Measurements from ENCODE around the gene KCNQ1. TPM values are rescaled to one million over a fixed set of nuclear protein-coding genes. Genes with fewer than 3 reads are reported as not detected.

Gene KCNQ1
- total and polyA plus RNA-seq, 8 donors: 14.0 to 61.1 (median 46.7) TPM

DNA sequence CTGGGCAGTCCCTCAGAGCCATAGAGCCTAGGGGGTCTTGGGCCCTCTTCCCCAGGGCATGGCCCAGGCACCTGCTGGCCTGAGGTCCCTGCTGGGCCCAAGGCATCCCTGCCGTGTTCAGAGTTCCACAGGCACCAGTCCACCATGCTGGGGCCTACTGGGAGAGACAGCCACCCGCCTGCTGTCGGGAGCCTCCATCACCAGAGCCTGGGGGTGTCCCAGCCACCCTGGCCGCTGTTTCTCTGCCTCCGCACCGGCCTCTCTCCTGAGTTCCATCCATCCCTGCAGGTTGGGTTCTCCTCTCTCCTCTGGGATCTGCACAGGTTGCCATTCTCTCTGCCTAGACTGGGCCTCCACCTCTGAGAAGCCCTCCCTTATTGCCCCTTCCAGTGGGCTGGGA is 68.6 kb downstream of the KCNQ1 start:
- TF ChIP-seq, protein P1, sequence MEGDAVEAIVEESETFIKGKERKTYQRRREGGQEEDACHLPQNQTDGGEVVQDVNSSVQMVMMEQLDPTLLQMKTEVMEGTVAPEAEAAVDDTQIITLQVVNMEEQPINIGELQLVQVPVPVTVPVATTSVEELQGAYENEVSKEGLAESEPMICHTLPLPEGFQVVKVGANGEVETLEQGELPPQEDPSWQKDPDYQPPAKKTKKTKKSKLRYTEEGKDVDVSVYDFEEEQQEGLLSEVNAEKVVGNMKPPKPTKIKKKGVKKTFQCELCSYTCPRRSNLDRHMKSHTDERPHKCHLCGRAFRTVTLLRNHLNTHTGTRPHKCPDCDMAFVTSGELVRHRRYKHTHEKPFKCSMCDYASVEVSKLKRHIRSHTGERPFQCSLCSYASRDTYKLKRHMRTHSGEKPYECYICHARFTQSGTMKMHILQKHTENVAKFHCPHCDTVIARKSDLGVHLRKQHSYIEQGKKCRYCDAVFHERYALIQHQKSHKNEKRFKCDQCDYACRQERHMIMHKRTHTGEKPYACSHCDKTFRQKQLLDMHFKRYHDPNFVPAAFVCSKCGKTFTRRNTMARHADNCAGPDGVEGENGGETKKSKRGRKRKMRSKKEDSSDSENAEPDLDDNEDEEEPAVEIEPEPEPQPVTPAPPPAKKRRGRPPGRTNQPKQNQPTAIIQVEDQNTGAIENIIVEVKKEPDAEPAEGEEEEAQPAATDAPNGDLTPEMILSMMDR (IDR thresholded peaks at IDR 0.05): no peak
- Histone ChIP-seq H3K4me1 (no peaks in the 10 kb centered on the region), H3K36me3 (no peaks in the 10 kb centered on the region), H3K4me3 (no peak overlapping the region), H3K27me3 (no peaks in the 10 kb centered on the region), H3K27ac (no peak overlapping the region), H3K9me3 (no peaks in the 10 kb centered on the region)
- ATAC-seq (no peak), DNase-seq (peak in 4 of 6 donors; percentile 0 to 51 (median 5)), FAIRE-seq (no peak)
- 90 to 94% methylated on average over 6 of the region's 6 CpGs for WGBS, 2 donors
- intact Hi-C loops (cut with DNase I): loop anchor here in 1 of 3 donors (10.0 kb wide), 1 partner anchor 79 kb away; no protein-coding TSS in a partner anchor

DNA sequence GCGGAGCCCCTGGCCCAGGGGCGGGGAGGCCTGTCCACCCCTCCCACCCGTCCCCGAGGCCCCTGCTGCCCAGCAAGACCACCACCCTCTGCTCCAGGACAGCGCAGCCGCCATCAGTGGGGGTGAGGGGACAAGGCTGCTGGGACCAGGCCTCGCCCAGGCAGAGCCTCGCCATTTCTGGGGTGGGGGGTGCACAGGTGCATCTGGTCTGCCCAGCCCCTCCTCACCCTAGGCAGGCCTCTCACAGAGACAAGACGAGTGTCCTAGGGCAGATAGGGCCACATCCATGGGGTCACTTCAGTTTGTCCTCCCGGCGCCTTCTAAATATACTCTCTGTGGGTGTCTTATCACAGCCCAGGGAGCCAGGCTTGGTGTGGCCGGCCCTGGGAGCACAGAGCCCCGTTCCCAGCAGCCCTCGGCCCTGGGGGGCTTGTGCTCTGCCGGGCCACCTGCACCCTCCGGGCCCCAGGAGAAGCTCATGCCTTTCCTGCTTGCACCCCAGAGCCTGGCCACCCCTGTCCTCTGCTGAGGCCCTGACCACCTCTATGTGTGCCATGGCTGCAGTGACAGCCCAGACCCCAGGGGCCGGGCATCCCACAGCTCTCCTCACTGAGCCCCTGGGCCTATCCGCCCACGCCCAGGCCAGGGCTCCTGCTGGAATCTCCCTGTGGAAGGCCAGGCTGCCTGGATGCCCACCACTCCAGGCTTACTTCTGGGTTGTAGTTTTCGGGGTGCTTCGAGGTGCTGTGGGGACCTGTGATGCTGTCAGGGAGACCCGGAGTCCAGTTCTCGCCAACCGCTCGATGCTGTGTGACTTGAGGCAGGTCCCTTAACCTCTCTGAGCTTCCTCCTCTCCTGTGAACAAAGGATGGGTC is 70.8 kb downstream of the KCNQ1 start:
- 92 to 94% methylated on average over 24 to 25 of the region's 25 CpGs for WGBS, 2 donors
- Histone ChIP-seq H3K27me3 (no peaks in the 10 kb centered on the region), H3K4me1 (no peaks in the 10 kb centered on the region), H3K27ac (no peak overlapping the region), H3K36me3 (no peaks in the 10 kb centered on the region), H3K4me3 (no peak overlapping the region), H3K9me3 (no peaks in the 10 kb centered on the region)
- FAIRE-seq (no peak), ATAC-seq (no peak), DNase-seq (peak; percentile 1 to 50 (median 16))
- intact Hi-C loops (cut with DNase I): loop anchor here in 2 of 3 donors (5.0 to 10.0 kb wide), 2 partner anchors 81 to 208 kb away; no protein-coding TSS in a partner anchor
- TF ChIP-seq, protein P1 (IDR thresholded peaks at IDR 0.05): no peak

DNA sequence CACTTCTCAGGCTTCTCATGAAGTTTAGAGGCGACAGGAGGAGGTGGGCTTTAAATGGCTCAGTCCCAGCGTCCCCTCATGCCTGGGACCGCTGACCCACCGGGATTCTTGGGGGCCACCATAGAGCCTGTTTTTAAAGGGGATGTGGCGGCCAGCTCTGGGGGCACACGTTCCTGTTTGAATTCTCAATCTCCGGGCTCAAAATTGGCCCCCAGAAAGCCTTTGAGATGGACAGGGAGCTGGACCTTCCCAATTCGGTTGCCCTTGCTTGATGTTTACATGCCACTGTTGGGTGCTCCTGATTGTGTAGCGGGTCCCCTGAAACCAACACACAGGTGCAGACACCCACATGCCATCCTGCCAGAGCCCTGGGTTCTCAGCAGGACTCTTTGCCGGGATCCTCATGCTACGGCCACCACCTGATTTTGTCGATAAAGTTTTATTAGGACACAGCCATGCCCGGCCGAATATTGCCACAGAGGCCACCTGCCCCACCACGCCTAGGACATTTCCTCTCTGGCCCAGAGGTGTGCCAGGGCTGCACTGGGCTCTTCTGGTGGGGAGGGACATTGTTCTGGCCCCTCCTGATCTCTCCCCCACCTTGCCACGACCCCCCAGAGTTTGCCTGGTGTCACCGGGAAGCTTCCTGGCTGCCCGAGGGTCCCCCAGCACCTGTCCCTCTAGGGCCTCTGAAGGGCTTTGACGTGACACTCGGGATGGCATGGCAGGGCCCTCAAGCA is 71.6 kb downstream of the KCNQ1 start:
- Histone ChIP-seq H3K9me3 (no peaks in the 10 kb centered on the region), H3K27me3 (no peaks in the 10 kb centered on the region), H3K4me3 (no peak overlapping the region), H3K4me1 (no peaks in the 10 kb centered on the region), H3K27ac (no peak overlapping the region), H3K36me3 (no peaks in the 10 kb centered on the region)
- TF ChIP-seq, protein P1 (IDR thresholded peaks at IDR 0.05): no peak
- intact Hi-C loops (cut with DNase I): loop anchor here in 2 of 3 donors (5.0 to 10.0 kb wide), 2 partner anchors 82 to 209 kb away; no protein-coding TSS in a partner anchor
- DNase-seq (peak in 3 of 6 donors; percentile 1 to 11 (median 4)), FAIRE-seq (no peak), ATAC-seq (no peak)
- 94 to 95% methylated on average over 20 of the region's 20 CpGs for WGBS, 2 donors

DNA sequence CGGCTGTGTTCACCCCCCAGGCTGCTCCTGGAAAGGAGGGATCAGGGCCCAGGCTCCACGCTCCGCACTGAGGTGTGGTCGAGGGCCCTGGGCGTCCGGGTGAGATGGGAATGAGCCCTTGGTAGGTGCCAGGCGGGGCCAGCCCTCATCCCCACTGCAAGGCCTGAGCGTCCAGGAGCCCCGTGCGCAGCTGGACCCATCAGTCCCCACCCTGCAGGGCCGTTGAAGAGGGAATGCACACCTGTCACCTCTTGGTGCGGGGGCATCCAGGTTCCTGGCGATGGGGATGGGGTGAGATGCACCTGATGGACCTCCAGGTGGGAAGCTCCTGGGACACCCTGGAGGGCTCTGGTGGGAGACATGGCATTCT is 72.2 kb downstream of the KCNQ1 start:
- TF ChIP-seq, protein P1 (IDR thresholded peaks at IDR 0.05): no peak
- FAIRE-seq (no peak), DNase-seq (peak in 4 of 6 donors; percentile 6 to 52 (median 14)), ATAC-seq (no peak)
- Histone ChIP-seq H3K36me3 (no peaks in the 10 kb centered on the region), H3K9me3 (no peaks in the 10 kb centered on the region), H3K27ac (no peak overlapping the region), H3K27me3 (no peaks in the 10 kb centered on the region), H3K4me1 (no peaks in the 10 kb centered on the region), H3K4me3 (no peak overlapping the region)
- intact Hi-C loops (cut with DNase I): loop anchor here in 2 of 3 donors (5.0 to 10.0 kb wide), 2 partner anchors 82 to 210 kb away; no protein-coding TSS in a partner anchor
- 95% methylated on average over 13 of the region's 13 CpGs for WGBS, 2 donors
